T follicular helper cell (primary cell): Measurements from ENCODE around the gene PI4KA.

Experiments
- DNase-seq: peaks from one replicate; pipeline ENCODE4 v3.0.0-alpha.2; 2020; ENCODE audit warnings: low read depth

PI4KA gene

GRCh38 chr22:20816559-20816958 lies 42.1 kb downstream of the PI4KA start:
- DNase-seq = no peak

DNA sequence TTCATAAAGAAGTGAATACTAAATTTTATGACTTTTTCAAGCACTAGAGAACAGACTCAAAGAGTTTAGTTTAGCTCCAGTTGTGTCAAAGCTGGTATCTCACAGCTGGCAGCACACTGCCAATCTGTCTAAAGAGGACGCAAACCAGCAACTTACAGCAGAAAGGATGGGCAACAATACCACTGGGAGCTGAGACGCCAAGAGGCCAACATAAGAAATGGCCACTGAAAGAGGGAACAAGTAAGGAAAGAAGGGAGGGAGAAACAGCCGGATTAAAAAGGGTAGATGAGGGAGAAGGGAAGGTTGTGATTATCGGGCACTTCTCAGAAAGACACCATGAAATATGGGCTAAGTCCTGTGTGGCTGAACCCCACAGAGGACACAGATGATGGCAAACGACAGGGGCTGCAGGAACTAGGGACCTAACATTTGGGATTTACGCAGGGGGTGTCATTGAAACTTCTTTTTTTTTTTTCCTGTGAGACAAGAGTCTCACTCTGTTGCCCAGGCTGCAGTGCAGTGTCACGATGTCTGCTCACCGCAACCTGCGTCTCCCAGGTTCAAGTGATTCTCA lies 43.0 kb downstream of the PI4KA start:
- DNase-seq = no peak

DNA sequence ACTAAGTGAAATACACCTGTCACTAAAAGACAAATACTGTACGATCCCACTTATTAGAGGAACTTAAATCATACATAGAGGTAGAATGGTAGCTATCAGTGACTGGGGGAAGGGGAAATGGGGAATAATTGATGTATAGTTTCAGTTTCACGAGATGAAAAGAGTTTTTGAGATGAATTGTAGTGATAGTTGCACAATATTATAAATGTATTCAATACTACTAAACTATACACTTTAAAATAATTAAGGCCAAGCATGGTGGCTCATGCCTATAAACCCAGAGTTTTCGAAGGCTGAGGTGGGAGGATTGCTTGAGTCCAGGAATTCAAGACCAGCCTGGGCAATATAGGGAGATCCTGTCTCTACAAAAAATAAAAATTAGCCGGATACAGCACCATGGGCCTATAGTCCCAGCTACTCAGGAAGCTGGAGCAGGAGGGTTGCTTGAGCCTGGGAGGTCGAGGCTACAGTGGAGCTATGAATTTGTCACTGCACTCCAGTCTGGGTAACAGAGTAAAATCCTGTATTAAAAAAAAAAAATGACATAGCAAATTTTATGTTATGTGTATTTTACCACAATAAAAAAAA lies 44.3 kb downstream of the PI4KA start:
- DNase-seq = no peak

DNA sequence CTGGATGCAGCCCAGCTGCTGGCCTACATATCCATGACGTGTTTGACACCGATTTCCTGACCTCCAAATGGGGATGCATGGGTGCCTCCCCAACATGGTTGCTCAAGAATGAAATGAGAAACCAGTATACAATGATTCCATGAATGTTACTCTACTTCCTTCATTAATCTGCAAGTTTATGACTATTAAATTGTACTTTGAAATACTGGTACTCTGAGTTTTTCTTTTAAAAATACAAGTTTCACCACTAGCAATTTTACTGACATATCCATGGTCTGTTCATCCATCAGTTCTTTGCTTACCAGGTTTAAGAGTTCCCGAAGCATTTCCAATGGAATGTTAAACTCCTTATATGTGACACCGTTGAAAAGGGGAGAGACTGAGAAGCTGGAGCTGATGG lies 45.6 kb downstream of the PI4KA start:
- no peak for DNase-seq

- no peak for DNase-seq
Measured at GRCh38 chr22:20811971-20812660, 46.5 kb downstream of the PI4KA start.

- no peak for DNase-seq
Measured at GRCh38 chr22:20811171-20811570, 47.4 kb downstream of the PI4KA start.

DNA sequence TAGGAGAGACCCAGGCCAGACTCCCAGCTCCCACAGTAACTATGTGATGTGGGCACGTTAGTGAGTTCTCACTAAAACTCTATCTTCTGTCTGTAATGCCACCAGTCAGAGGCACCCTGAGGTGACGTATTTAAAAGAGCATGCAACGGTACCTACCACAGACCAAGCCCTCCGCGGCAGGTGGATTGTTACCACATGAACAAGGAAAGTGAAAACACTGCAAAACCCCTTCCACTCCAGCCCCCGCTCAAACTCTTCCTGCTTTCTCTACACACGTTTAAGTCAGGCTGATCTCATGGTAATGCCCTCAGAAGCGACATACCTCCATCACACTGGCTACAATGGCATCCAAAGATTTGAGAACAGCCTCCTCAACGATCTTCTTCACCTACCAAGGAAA lies 48.0 kb downstream of the PI4KA start:
- no peak for DNase-seq

- no peak for DNase-seq
Measured at GRCh38 chr22:20809538-20810185, 48.9 kb downstream of the PI4KA start.

GRCh38 chr22:20808844-20809243 lies 49.8 kb downstream of the PI4KA start:
- DNase-seq = no peak

GRCh38 chr22:20807315-20807752 lies 51.3 kb downstream of the PI4KA start:
- DNase-seq = no peak

- no peak for DNase-seq
Measured at GRCh38 chr22:20805972-20806471, 52.6 kb downstream of the PI4KA start.

DNA sequence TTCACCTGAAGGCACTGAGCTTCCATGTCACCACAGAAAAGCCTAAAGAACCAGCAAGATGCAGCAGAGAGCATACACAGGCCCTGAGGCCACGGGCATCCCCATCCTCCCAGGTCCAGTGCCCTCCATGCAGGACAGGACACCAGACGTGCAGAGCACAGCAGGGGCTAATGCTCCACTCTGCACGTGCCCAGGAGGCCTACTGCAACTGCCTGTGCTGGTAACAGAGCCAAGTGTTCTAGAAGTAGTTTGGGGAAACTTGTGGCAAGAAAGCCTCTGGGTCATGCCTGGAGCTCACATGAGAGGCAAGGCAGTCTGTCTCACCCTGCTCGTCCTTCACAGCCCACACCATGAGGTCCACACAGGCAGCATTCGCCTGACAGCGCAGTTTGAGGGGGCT lies 54.0 kb downstream of the PI4KA start:
- no peak for DNase-seq

DNA sequence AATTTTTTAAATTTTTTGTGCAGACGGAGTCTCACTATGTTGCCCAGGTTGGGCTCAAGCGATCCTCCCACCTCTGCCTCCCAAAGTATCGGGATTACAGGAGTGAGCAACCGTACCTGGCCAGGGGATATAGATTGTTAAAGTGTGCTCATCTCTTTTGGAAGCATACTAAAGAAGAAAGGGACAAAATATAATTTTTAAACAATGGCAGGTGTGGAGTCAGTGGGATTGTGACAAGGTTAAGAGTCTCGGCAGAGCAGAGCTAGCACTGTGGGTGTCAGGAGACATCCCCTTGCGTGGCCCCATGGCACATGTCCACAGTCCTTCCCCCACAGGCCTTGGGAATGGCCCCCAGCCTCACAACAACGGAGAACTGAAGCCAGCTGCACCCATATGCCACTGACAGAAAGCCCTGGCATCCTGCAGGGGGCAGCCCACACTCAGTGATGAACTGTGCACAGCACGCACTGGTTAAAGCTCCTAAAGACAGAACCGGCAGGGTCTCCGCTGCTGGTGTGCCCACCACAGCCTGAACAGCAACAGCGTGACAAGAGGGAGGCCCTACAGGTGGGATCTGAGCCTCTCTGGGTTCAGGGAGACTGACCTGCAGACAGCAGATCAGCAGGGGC lies 54.8 kb downstream of the PI4KA start:
- DNase-seq = peak; percentile 1

GRCh38 chr22:20802922-20803553 lies 55.6 kb downstream of the PI4KA start:
- no peak for DNase-seq

DNA sequence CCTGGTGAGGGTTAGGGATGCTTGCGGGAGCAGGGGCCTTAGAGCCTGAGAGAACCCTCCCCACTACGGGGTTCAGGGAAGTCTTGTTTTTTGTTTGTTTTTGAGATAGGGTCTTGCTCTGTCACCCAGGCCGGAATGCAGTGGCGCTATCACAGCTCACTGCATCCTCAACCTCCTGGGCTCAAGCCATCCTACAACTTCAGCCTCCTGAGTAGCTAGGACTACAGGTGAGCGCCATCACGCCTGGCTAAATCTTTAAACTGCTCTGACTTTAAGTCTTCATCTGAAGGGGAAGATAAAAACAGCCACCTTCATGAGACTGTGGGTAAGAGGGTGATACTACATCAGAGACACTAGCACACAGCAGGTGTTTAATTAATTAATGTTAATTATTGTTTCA lies 56.2 kb downstream of the PI4KA start:
- DNase-seq = no peak

DNA sequence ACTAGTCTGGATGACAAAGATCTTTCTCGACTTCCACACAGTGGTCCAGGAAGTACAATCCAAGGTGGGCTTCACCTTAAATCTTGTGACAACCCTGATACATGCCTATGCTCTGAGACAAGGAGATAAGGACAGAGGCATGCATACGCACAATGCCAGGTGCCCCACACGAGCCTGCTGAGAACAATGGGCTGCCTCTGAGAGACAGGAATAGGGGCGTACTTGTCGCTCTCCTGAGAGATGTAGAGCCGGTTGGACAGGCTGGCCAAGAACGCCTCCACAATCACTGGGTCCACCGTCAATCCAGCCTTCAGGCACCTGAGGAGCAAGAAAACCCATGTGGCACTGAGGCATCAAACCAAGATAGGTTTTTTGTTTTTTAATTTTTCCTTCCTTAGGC lies 59.2 kb downstream of the PI4KA start:
- DNase-seq = no peak

GRCh38 chr22:20798974-20799373 lies 59.6 kb downstream of the PI4KA start:
- no peak for DNase-seq

- no peak for DNase-seq
Measured at GRCh38 chr22:20798218-20798617, 60.4 kb downstream of the PI4KA start.

DNA sequence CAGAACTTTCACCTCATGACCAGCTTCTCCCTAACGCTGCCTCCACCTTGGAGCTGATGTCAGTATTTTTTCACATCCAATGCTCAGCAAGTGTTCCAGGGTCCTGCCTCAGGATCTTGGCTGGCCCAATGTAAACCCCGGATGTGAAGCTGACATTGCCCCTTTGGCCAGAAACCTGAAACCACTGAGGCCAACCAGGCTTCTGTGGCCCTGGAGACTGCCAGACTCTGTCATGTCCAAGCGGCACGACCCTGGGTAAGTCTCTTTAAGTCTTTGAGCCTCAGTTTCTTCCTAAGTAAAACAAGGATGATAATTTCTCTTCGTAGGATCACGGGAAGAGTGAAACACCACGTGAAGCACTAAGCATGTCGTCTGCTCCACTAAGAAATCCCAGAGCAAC lies 61.9 kb downstream of the PI4KA start:
- no peak for DNase-seq

DNA sequence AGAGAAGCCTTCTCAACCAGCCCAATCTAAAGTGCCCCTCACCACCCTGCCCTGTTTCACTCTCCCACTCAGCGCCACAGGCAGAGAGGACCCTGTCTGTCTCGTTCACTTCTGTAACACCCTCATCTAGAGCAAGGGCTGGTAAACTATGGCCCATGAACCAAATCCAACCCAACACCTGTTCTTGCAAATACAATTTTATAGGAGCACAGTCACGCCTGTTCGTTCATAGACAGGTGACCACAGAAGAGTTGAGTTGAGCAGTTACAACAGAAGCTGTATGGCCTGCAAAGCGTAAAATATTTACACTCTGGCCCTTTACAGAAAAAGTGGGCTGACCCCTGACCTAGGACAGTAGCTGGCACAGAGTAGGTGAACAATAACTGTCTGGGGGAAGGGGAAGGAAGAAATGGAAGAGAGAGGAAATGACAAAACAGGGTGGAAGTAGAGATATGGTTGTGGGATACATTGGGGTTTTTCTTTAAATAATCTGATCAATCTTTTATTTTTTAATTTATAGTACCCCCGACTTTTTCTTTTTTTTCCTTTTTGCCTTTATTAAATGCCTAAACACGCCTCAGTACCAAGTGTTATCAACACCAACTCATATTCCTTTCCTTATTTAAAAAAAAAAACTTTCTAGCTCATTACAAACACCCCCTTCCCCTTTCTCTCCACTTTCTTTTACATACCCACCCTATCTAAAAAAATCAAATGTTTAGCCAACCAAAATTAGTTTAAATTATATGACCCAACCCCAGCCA lies 63.8 kb downstream of the PI4KA start:
- no peak for DNase-seq
